ENCODE results near the gene KCTD1. TPM values are rescaled to one million over a fixed set of nuclear protein-coding genes. Genes with fewer than 3 reads are reported as not detected.

Gene KCTD1
- total and polyA plus RNA-seq, 4 experiments from 2014 or later, result 0.34 to 3.4 (median 2.8) TPM; not detected in 1

GRCh38 chr18:26477828-26478466 is 70.4 kb downstream of the KCTD1 start:
- no peak for DNase-seq
- ChIA-PET CTCF (ENCODE audit: partially characterized antibody) (interaction anchor here (1.6 kb wide), 1 partner anchor 12 kb away, joined by 4 read pairs; no protein-coding TSS in a partner anchor), POLR2A (ENCODE audit: partially characterized antibody) (no interaction called here)
- H3K4me3 Mint-ChIP-seq, result no peak overlapping the region
- Histone ChIP-seq H3K36me3 (ENCODE audit: insufficient read depth, low read length) (no peaks in the 10 kb centered on the region), H3K4me1 (ENCODE audit: insufficient read depth, low read length) (no peaks in the 10 kb centered on the region), H3K4me3 (ENCODE audit: low read length in 2 of 2) (no peak overlapping the region), H3K27me3 (ENCODE audit: insufficient read depth, low read length) (no peaks in the 10 kb centered on the region), H3K9me3 (ENCODE audit: control insufficient read depth in 1 of 2, low read length in 2 of 2) (no peaks in the 10 kb centered on the region), H3K27ac (ENCODE audit: low read depth, low read length) (no peak overlapping the region)
- H3K27ac Mint-ChIP-seq, result no peak overlapping the region
- intact Hi-C loops (cut with micrococcal nuclease), result no loop called here
- H3K36me3 Mint-ChIP-seq, result no peaks in the 10 kb centered on the region
- H3K27me3 Mint-ChIP-seq, result no peaks in the 10 kb centered on the region
- H3K4me1 Mint-ChIP-seq, result no peaks in the 10 kb centered on the region
- no peaks in the 10 kb centered on the region for H3K9me3 Mint-ChIP-seq

GRCh38 chr18:26476697-26477096 is 71.7 kb downstream of the KCTD1 start:
- H3K36me3 ChIP-seq (ENCODE audit: insufficient read depth, low read length), result no peaks in the 10 kb centered on the region
- CTCF ChIA-PET (ENCODE audit: partially characterized antibody), result interaction anchor here (1.6 kb wide), 1 partner anchor 11 kb away, joined by 4 read pairs; no protein-coding TSS in a partner anchor
- POLR2A ChIA-PET (ENCODE audit: partially characterized antibody), result no interaction called here
- no peaks in the 10 kb centered on the region for H3K36me3 Mint-ChIP-seq
- no peaks in the 10 kb centered on the region for H3K27me3 Mint-ChIP-seq
- no peaks in the 10 kb centered on the region for H3K4me1 ChIP-seq (ENCODE audit: insufficient read depth, low read length)
- intact Hi-C loops (cut with micrococcal nuclease), result no loop called here
- no peak overlapping the region for H3K27ac Mint-ChIP-seq
- no peak overlapping the region for H3K27ac ChIP-seq (ENCODE audit: low read depth, low read length)
- H3K4me3 ChIP-seq (ENCODE audit: low read length in 2 of 2), result no peak overlapping the region
- no peak overlapping the region for H3K4me3 Mint-ChIP-seq
- H3K27me3 ChIP-seq (ENCODE audit: insufficient read depth, low read length), result no peaks in the 10 kb centered on the region
- no peaks in the 10 kb centered on the region for H3K9me3 Mint-ChIP-seq
- H3K4me1 Mint-ChIP-seq, result no peaks in the 10 kb centered on the region
- no peaks in the 10 kb centered on the region for H3K9me3 ChIP-seq (ENCODE audit: control insufficient read depth in 1 of 2, low read length in 2 of 2)
- DNase-seq, result no peak

GRCh38 chr18:26474542-26474941 is 73.8 kb downstream of the KCTD1 start:
- Mint-ChIP-seq H3K9me3 (no peaks in the 10 kb centered on the region), H3K4me3 (no peak overlapping the region), H3K27me3 (no peaks in the 10 kb centered on the region), H3K36me3 (no peaks in the 10 kb centered on the region), H3K27ac (no peak overlapping the region), H3K4me1 (no peaks in the 10 kb centered on the region)
- H3K4me3 ChIP-seq (ENCODE audit: low read length in 2 of 2), result no peak overlapping the region
- CTCF ChIA-PET (ENCODE audit: partially characterized antibody), result no interaction called here
- H3K4me1 ChIP-seq (ENCODE audit: insufficient read depth, low read length), result no peaks in the 10 kb centered on the region
- H3K36me3 ChIP-seq (ENCODE audit: insufficient read depth, low read length), result no peaks in the 10 kb centered on the region
- POLR2A ChIA-PET (ENCODE audit: partially characterized antibody), result no interaction called here
- no peak overlapping the region for H3K27ac ChIP-seq (ENCODE audit: low read depth, low read length)
- no peaks in the 10 kb centered on the region for H3K9me3 ChIP-seq (ENCODE audit: control insufficient read depth in 1 of 2, low read length in 2 of 2)
- intact Hi-C loops (cut with micrococcal nuclease), result no loop called here
- no peaks in the 10 kb centered on the region for H3K27me3 ChIP-seq (ENCODE audit: insufficient read depth, low read length)
- DNase-seq, result no peak

GRCh38 chr18:26473672-26474071 is 74.7 kb downstream of the KCTD1 start:
- Mint-ChIP-seq H3K36me3 (no peaks in the 10 kb centered on the region), H3K27me3 (no peaks in the 10 kb centered on the region), H3K4me3 (no peak overlapping the region), H3K4me1 (no peaks in the 10 kb centered on the region), H3K9me3 (no peaks in the 10 kb centered on the region), H3K27ac (no peak overlapping the region)
- POLR2A ChIA-PET (ENCODE audit: partially characterized antibody), result no interaction called here
- intact Hi-C loops (cut with micrococcal nuclease), result no loop called here
- no peaks in the 10 kb centered on the region for H3K27me3 ChIP-seq (ENCODE audit: insufficient read depth, low read length)
- no peak overlapping the region for H3K27ac ChIP-seq (ENCODE audit: low read depth, low read length)
- no peaks in the 10 kb centered on the region for H3K4me1 ChIP-seq (ENCODE audit: insufficient read depth, low read length)
- CTCF ChIA-PET (ENCODE audit: partially characterized antibody), result no interaction called here
- no peaks in the 10 kb centered on the region for H3K36me3 ChIP-seq (ENCODE audit: insufficient read depth, low read length)
- no peak for DNase-seq
- no peak overlapping the region for H3K4me3 ChIP-seq (ENCODE audit: low read length in 2 of 2)
- no peaks in the 10 kb centered on the region for H3K9me3 ChIP-seq (ENCODE audit: control insufficient read depth in 1 of 2, low read length in 2 of 2)

DNA sequence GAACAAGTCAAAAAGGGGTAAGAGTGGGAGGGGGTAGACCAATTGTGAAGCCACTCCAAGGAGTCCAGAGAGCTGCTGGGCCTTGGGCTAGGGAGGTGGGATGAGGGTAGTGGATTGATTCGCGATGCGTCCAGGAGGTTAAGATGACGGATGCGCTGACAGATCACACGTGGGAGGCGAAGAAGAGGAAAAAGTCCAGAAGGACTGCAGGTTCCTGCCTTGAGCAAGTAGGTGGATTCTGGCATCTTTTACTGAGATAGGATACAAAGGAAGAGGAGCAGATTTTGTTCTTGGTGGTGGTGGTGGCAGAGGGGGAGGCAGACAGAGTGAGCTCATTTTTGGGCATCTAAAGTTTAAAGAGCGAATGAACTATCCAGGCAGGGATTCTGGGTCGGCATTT is 76.5 kb downstream of the KCTD1 start:
- Histone ChIP-seq H3K9me3 (ENCODE audit: control insufficient read depth in 1 of 2, low read length in 2 of 2) (no peaks in the 10 kb centered on the region), H3K4me3 (ENCODE audit: low read length in 2 of 2) (no peak overlapping the region), H3K36me3 (ENCODE audit: insufficient read depth, low read length) (no peaks in the 10 kb centered on the region), H3K27me3 (ENCODE audit: insufficient read depth, low read length) (no peaks in the 10 kb centered on the region), H3K4me1 (ENCODE audit: insufficient read depth, low read length) (no peaks in the 10 kb centered on the region), H3K27ac (ENCODE audit: low read depth, low read length) (no peak overlapping the region)
- POLR2A ChIA-PET (ENCODE audit: partially characterized antibody), result no interaction called here
- Mint-ChIP-seq H3K9me3 (no peaks in the 10 kb centered on the region), H3K27ac (peak overlapping the region in 1 of 7 donors; percentile 65), H3K4me3 (no peak overlapping the region), H3K36me3 (peaks cover 0 to 4% of the 10 kb centered on the region in 2 donors), H3K27me3 (no peaks in the 10 kb centered on the region), H3K4me1 (no peaks in the 10 kb centered on the region)
- intact Hi-C loops (cut with micrococcal nuclease), result no loop called here
- CTCF ChIA-PET (ENCODE audit: partially characterized antibody), result no interaction called here
- no peak for DNase-seq

GRCh38 chr18:26471027-26471426 is 77.3 kb downstream of the KCTD1 start:
- Histone ChIP-seq H3K36me3 (ENCODE audit: insufficient read depth, low read length) (no peaks in the 10 kb centered on the region), H3K9me3 (ENCODE audit: control insufficient read depth in 1 of 2, low read length in 2 of 2) (no peaks in the 10 kb centered on the region), H3K4me1 (ENCODE audit: insufficient read depth, low read length) (no peaks in the 10 kb centered on the region), H3K27me3 (ENCODE audit: insufficient read depth, low read length) (no peaks in the 10 kb centered on the region), H3K4me3 (ENCODE audit: low read length in 2 of 2) (no peak overlapping the region), H3K27ac (ENCODE audit: low read depth, low read length) (no peak overlapping the region)
- Mint-ChIP-seq H3K9me3 (no peaks in the 10 kb centered on the region), H3K4me3 (no peak overlapping the region), H3K4me1 (no peaks in the 10 kb centered on the region), H3K27ac (no peak overlapping the region), H3K27me3 (no peaks in the 10 kb centered on the region), H3K36me3 (peaks cover 0 to 4% of the 10 kb centered on the region in 2 donors)
- ChIA-PET CTCF (ENCODE audit: partially characterized antibody) (no interaction called here), POLR2A (ENCODE audit: partially characterized antibody) (no interaction called here)
- intact Hi-C loops (cut with micrococcal nuclease), result no loop called here
- no peak for DNase-seq

DNA sequence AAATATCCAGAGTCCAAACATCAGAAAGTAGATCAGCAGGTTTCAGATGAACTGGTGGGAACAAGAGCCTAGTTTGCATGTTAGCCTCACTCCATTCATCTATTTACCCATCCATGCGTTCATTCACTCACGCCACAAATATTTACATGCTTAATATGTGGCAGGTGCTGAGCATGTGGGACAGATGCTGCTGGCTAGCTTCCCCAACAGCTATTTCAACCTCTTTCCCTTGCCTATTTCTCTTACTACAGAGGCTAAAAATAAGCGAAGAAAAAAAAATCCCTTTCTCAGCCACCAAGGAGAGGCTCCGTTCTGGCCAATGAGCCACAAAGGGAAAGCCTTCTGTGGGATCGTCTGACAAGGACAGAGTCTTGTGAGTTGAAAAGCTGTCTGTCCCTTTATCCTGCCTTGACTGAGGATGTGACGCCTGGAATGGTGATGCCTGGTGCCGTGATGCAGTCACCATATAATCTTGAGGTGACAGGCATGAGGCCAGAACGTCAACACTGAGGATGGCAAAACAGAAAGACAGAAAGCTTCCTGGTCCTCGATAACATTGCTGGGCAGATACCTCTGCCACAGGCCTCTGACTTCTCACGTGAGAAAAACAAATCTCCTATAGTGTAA is 78.2 kb downstream of the KCTD1 start:
- Histone ChIP-seq H3K4me3 (ENCODE audit: low read length in 2 of 2) (no peak overlapping the region), H3K9me3 (ENCODE audit: control insufficient read depth in 1 of 2, low read length in 2 of 2) (no peaks in the 10 kb centered on the region), H3K27ac (ENCODE audit: low read depth, low read length) (no peak overlapping the region), H3K27me3 (ENCODE audit: insufficient read depth, low read length) (no peaks in the 10 kb centered on the region), H3K36me3 (ENCODE audit: insufficient read depth, low read length) (no peaks in the 10 kb centered on the region), H3K4me1 (ENCODE audit: insufficient read depth, low read length) (no peaks in the 10 kb centered on the region)
- Mint-ChIP-seq H3K4me3 (no peak overlapping the region), H3K27me3 (no peaks in the 10 kb centered on the region), H3K36me3 (peaks cover 0 to 4% of the 10 kb centered on the region in 2 donors), H3K27ac (no peak overlapping the region), H3K9me3 (no peaks in the 10 kb centered on the region), H3K4me1 (no peaks in the 10 kb centered on the region)
- POLR2A ChIA-PET (ENCODE audit: partially characterized antibody), result no interaction called here
- intact Hi-C loops (cut with micrococcal nuclease), result no loop called here
- CTCF ChIA-PET (ENCODE audit: partially characterized antibody), result no interaction called here
- DNase-seq, result no peak
